Esophagus squamous epithelium (tissue), 4 donors: ENCODE measurements around the gene KRTAP17-1.

Experiments used
- CTCF ChIP-seq, 6 experiments: fragments of 450-650 bp in 4 of 6; fragments of 200-600 bp in 2 of 6; sonication (generic) in 2 of 6; IDR thresholded peaks; one replicate each; pipeline ENCODE4 v1.5.1; 2016 to 2019; ENCODE audit warnings: antibody characterized with exemption in 6 of 6, mild to moderate bottlenecking in 4 of 6, moderate library complexity in 4 of 6
- POLR2A ChIP-seq, 4 donors: fragments of 450-650 bp; IDR thresholded peaks; one replicate each; pipeline ENCODE4 v1.6.1; 2017; ENCODE audit warnings: antibody characterized with exemption in 4 of 4, mild to moderate bottlenecking in 4 of 4, moderate library complexity in 3 of 4

- TF ChIP-seq CTCF (IDR thresholded peaks at IDR 0.05) (no peak), POLR2A (IDR thresholded peaks at IDR 0.05) (no peak)
These were observed 24.2 kb upstream of the KRTAP17-1 start for GRCh38 chr17:41339571-41340172.
